Ishikawa (cell line): ENCODE data around the gene CAMK1D.

ENCODE experiments used
- MAX ChIP-seq: IDR thresholded peaks from 2 replicates; pipeline ENCODE4 v1.6.1; 2012
- TF ChIP-seq, protein P1 (sequence below): IDR thresholded peaks from 2 replicates; pipeline ENCODE4 v1.6.1; 2012; ENCODE audit warnings: low read depth, mild to moderate bottlenecking

- TF ChIP-seq, protein P1, sequence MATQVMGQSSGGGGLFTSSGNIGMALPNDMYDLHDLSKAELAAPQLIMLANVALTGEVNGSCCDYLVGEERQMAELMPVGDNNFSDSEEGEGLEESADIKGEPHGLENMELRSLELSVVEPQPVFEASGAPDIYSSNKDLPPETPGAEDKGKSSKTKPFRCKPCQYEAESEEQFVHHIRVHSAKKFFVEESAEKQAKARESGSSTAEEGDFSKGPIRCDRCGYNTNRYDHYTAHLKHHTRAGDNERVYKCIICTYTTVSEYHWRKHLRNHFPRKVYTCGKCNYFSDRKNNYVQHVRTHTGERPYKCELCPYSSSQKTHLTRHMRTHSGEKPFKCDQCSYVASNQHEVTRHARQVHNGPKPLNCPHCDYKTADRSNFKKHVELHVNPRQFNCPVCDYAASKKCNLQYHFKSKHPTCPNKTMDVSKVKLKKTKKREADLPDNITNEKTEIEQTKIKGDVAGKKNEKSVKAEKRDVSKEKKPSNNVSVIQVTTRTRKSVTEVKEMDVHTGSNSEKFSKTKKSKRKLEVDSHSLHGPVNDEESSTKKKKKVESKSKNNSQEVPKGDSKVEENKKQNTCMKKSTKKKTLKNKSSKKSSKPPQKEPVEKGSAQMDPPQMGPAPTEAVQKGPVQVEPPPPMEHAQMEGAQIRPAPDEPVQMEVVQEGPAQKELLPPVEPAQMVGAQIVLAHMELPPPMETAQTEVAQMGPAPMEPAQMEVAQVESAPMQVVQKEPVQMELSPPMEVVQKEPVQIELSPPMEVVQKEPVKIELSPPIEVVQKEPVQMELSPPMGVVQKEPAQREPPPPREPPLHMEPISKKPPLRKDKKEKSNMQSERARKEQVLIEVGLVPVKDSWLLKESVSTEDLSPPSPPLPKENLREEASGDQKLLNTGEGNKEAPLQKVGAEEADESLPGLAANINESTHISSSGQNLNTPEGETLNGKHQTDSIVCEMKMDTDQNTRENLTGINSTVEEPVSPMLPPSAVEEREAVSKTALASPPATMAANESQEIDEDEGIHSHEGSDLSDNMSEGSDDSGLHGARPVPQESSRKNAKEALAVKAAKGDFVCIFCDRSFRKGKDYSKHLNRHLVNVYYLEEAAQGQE = no peak
- TF ChIP-seq MAX = no peak
Observed at GRCh38 chr10:12400266-12400931, 51.1 kb downstream of the CAMK1D start.
